Esophagus muscularis mucosa (tissue), 4 donors: ENCODE results near the gene HEBP2.

Source experiments
- EP300 ChIP-seq: sonication (generic); formaldehyde crosslinking; IDR thresholded peaks from one replicate; pipeline ENCODE4 v1.6.1; 2017; ENCODE audit warnings: antibody characterized with exemption
- POLR2A ChIP-seq: fragments of 450-650 bp; IDR thresholded peaks from one replicate; pipeline ENCODE4 v1.6.1; 2017; ENCODE audit warnings: antibody characterized with exemption, moderate library complexity, mild to moderate bottlenecking, low read depth
- TF ChIP-seq, protein P1 (sequence below), 3 experiments: fragments of 200-600 bp in 2 of 3; fragments of 450-650 bp in 1 of 3; sonication (generic) in 2 of 3; IDR thresholded peaks; one replicate each; pipeline ENCODE4 v1.5.1; 2017 to 2019; ENCODE audit warnings: antibody characterized with exemption in 3 of 3, mild to moderate bottlenecking in 2 of 3, moderate library complexity in 1 of 3

DNA sequence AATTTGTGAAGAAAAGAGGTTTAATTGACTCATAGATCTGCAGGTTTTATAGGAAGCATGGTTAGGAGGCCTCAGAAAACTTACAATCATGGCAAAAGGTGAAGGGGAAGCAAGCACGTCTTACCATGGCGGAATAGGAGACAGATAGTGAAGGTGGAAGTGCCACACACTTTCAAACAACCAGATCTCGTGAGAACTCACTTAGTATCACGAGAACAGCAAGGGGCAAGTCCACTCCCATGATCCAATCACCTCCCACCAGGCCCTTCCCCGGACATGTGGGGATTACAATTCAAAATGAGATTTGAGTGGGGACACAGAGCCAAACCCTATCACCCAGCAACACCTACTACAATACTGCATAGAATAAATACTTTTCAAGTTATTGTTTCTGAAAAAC lies 7.3 kb upstream of the HEBP2 start:
- TF ChIP-seq POLR2A (no peak), EP300 (no peak)
- TF ChIP-seq, protein P1, sequence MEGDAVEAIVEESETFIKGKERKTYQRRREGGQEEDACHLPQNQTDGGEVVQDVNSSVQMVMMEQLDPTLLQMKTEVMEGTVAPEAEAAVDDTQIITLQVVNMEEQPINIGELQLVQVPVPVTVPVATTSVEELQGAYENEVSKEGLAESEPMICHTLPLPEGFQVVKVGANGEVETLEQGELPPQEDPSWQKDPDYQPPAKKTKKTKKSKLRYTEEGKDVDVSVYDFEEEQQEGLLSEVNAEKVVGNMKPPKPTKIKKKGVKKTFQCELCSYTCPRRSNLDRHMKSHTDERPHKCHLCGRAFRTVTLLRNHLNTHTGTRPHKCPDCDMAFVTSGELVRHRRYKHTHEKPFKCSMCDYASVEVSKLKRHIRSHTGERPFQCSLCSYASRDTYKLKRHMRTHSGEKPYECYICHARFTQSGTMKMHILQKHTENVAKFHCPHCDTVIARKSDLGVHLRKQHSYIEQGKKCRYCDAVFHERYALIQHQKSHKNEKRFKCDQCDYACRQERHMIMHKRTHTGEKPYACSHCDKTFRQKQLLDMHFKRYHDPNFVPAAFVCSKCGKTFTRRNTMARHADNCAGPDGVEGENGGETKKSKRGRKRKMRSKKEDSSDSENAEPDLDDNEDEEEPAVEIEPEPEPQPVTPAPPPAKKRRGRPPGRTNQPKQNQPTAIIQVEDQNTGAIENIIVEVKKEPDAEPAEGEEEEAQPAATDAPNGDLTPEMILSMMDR (IDR thresholded peaks at IDR 0.05) = no peak
